Measurements from ENCODE around the gene LYPD6B.

DNA sequence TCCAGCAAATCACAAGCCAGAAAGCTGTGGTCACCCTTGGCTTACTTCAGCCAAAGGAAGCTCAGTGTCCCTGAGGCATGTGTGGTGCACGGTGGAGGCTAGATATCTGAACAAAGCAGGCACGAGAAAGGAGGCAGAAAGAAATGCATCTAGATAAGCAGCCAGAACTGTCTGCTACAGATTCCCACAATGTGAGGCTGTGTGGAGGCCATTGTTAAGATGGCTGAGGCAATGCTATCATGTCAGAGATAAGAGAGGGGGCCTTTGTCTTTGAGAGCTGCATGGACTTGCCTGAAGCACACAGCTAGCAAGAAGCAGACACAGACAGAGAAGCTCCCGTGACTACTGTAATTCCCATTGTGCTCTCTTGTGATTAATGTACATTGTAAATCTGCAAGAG, 181.4 kb downstream of the LYPD6B start:
- TF ChIP-seq CTCF (IDR thresholded peaks at IDR 0.05; ENCODE audit: extremely low read depth in 1 of 2, insufficient read depth in 1 of 2, low read depth in 1 of 2, low read length in 2 of 2), result no peak
- TF ChIP-seq POLR2AphosphoS5 (IDR thresholded peaks at IDR 0.05; ENCODE audit: insufficient read depth, low read depth, low read length), result no peak
- TF ChIP-seq, protein P1, sequence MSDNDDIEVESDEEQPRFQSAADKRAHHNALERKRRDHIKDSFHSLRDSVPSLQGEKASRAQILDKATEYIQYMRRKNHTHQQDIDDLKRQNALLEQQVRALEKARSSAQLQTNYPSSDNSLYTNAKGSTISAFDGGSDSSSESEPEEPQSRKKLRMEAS (IDR thresholded peaks at IDR 0.05; ENCODE audit: insufficient read depth, insufficient read length), result no peak
- no peak for TF ChIP-seq EZH2 (IDR thresholded peaks at IDR 0.05; ENCODE audit: borderline replicate concordance, low read depth, low read length, severe bottlenecking)
- no peak for TF ChIP-seq POLR2A (IDR thresholded peaks at IDR 0.05; ENCODE audit: low read depth, low read length)

Data from endothelial cell of umbilical vein (primary cell).